ENCODE data around the gene MIPOL1.
A peak's percentile ranks its signal among the peaks of the same experiment; 100 is the strongest.

Gene MIPOL1

GRCh38 chr14:37172024-37172869 is 25.5 kb upstream of the MIPOL1 start, which contains the start of gene SLC25A21 (continued):
- no peak for TF ChIP-seq MEIS1 (CRISPR knock-in tag; IDR thresholded peaks at IDR 0.05; ENCODE audit: borderline replicate concordance)
- TF ChIP-seq ZNF530 (tag by site-specific recombination; IDR thresholded peaks at IDR 0.05; ENCODE audit: low read depth): no peak
- no peak for TF ChIP-seq PRDM4 (tag by site-specific recombination; IDR thresholded peaks at IDR 0.05)
- TF ChIP-seq ZNF398 (tag by site-specific recombination; IDR thresholded peaks at IDR 0.05): peak; percentile 20; the same call in 1 of the 2 replicates
- no peak for TF ChIP-seq GLI2 (tag by site-specific recombination; IDR thresholded peaks at IDR 0.05; ENCODE audit: borderline replicate concordance, low read depth)
- no peak for TF ChIP-seq GLIS2 (tag by site-specific recombination; IDR thresholded peaks at IDR 0.05)
- TF ChIP-seq HOXA7 (CRISPR knock-in tag; IDR thresholded peaks at IDR 0.05; ENCODE audit: borderline replicate concordance): no peak
- no peak for TF ChIP-seq ZNF202 (tag by site-specific recombination; IDR thresholded peaks at IDR 0.05; ENCODE audit: borderline replicate concordance)
- TF ChIP-seq GLI4 (tag by site-specific recombination; IDR thresholded peaks at IDR 0.05): no peak
- TF ChIP-seq ZXDB (tag by site-specific recombination; IDR thresholded peaks at IDR 0.05): peak; percentile 90
- TF ChIP-seq ZNF19 (tag by site-specific recombination; IDR thresholded peaks at IDR 0.05; ENCODE audit: low read depth): no peak
- TF ChIP-seq ZNF133 (tag by site-specific recombination; IDR thresholded peaks at IDR 0.05): no peak
- no peak for TF ChIP-seq OSR2 (tag by site-specific recombination; IDR thresholded peaks at IDR 0.05)
- peak; percentile 74; the same call in 1 of the 2 replicates for TF ChIP-seq PBX3 (CRISPR knock-in tag; IDR thresholded peaks at IDR 0.05)
- TF ChIP-seq ZNF626 (tag by site-specific recombination; IDR thresholded peaks at IDR 0.05): no peak
- no peak for TF ChIP-seq ZNF132 (tag by site-specific recombination; IDR thresholded peaks at IDR 0.05; ENCODE audit: borderline replicate concordance)
- no peak for TF ChIP-seq ZNF274 (IDR thresholded peaks at IDR 0.05; ENCODE audit: low read length)
- no peak for TF ChIP-seq ZNF274 (tag by site-specific recombination; IDR thresholded peaks at IDR 0.05; ENCODE audit: borderline replicate concordance)
- no peak for TF ChIP-seq ZNF302 (tag by site-specific recombination; IDR thresholded peaks at IDR 0.05; ENCODE audit: low read depth)
- TF ChIP-seq ZIC2 (tag by site-specific recombination; IDR thresholded peaks at IDR 0.05): peak; percentile 64
- TF ChIP-seq ZNF350 (tag by site-specific recombination; IDR thresholded peaks at IDR 0.05): no peak
- no peak for TF ChIP-seq ZNF433 (tag by site-specific recombination; IDR thresholded peaks at IDR 0.05; ENCODE audit: low read depth)
- peak; percentile 70 for TF ChIP-seq ZNF692 (tag by site-specific recombination; IDR thresholded peaks at IDR 0.05)
- no peak for TF ChIP-seq ZNF223 (tag by site-specific recombination; IDR thresholded peaks at IDR 0.05)
- TF ChIP-seq ZNF639 (tag by site-specific recombination; IDR thresholded peaks at IDR 0.05): peak; percentile 35; the same call in 1 of the 2 replicates
- no peak for TF ChIP-seq ELK4 (IDR thresholded peaks at IDR 0.05; ENCODE audit: borderline replicate concordance, low read depth, low read length)
- no peak for TF ChIP-seq OVOL3 (tag by site-specific recombination; IDR thresholded peaks at IDR 0.05)
- TF ChIP-seq WT1 (tag by site-specific recombination; IDR thresholded peaks at IDR 0.05): no peak
- no peak; the same call in none of the 2 replicates for TF ChIP-seq ZNF2 (tag by site-specific recombination; IDR thresholded peaks at IDR 0.05)
- peak; percentile 63; the same call in 1 of the 2 replicates for TF ChIP-seq ZNF324 (tag by site-specific recombination; IDR thresholded peaks at IDR 0.05)
- peak; percentile 68; the same call in 1 of the 2 replicates for TF ChIP-seq ZNF394 (tag by site-specific recombination; IDR thresholded peaks at IDR 0.05; ENCODE audit: borderline replicate concordance)
